K562 (cell line): Measurements from ENCODE around the gene ADGRL3. TPM values are rescaled to one million over a fixed set of nuclear protein-coding genes. Genes with fewer than 3 reads are reported as not detected.

Experiments used
- ATAC-seq: fragments of 200-7000 bp; cut with Tn5 transposase; 3 replicates; pipeline ENCODE4 v1.9.1; 2020; ENCODE audit warnings: moderate library complexity
- BruUV-seq: library from RNA; stranded (reverse); fragments of 400-500 nt; replicated peaks from 2 replicates; lab custom pipeline; 2021; lab: Mats Ljungman, UMichigan
- CTCF ChIA-PET: fragments of 300-600 bp; formaldehyde crosslinking; extraction: SDS; loops from one replicate; lab custom pipeline; 2021; ENCODE audit warnings: low intra/inter-chr PET ratio; lab: Yijun Ruan, JAX
- POLR2A ChIA-PET: fragments of 300-600, 350-650 bp; sonication (Branson Sonifier 250); formaldehyde crosslinking; extraction: SDS; loops from one replicate; lab custom pipeline; 2021; ENCODE audit warnings: antibody characterized with exemption, inconsistent platforms; lab: Yijun Ruan, JAX
- DNase-seq, 4 experiments: peaks; one replicate each; pipeline versions ENCODE4 v3.0.0 to v3.0.0-alpha.2; 2011 to 2018; ENCODE audit warnings: low spot score in 3 of 4, mixed read lengths in 3 of 4; ENCODE audit errors: extremely low read depth in 1 of 4
- FAIRE-seq: peaks from 2 replicates; lab custom pipeline; 2011; peaks lifted over from hg19 to GRCh38; lab: Jason Lieb, UNC
- H2AFZ ChIP-seq: 2 replicates; pipeline ENCODE4 v1.6.0; 2011; ENCODE audit warnings: low read depth, low read length, control low read depth, inconsistent platforms
- H3K27ac ChIP-seq: fragments of 200-600 bp; 3 replicates; pipeline ENCODE4 v1.8.0; 2011; ENCODE audit warnings: low read depth, mild to moderate bottlenecking, control low read depth, inconsistent platforms, low read length, moderate library complexity, mixed read lengths; ENCODE audit errors: extremely low read depth
- H3K27me3 ChIP-seq, 2 experiments: fragments of 300-600 bp in 1 of 2; 2 replicates in 1 of 2; 3 replicates in 1 of 2; pipeline versions ENCODE4 v1.6.0 to v1.8.0; 2011; ENCODE audit warnings: inconsistent platforms in 2 of 2, low read length in 2 of 2, mild to moderate bottlenecking in 1 of 2, mixed read lengths in 1 of 2, moderate library complexity in 1 of 2; ENCODE audit not compliant: control insufficient read depth in 2 of 2, insufficient read depth in 2 of 2
- H3K36me3 ChIP-seq: fragments of 300-600 bp; 3 replicates; pipeline ENCODE4 v1.8.0; 2011; ENCODE audit warnings: mild to moderate bottlenecking, low read length, inconsistent platforms; ENCODE audit not compliant: control insufficient read depth, insufficient read depth
- H3K4me1 ChIP-seq, 2 experiments: fragments of 200-600 bp in 1 of 2; replicated peaks in 1 of 2; 2 replicates in 1 of 2; 3 replicates in 1 of 2; pipeline versions ENCODE4 v1.5.1 to v1.8.0; 2011; ENCODE audit warnings: inconsistent platforms in 2 of 2, low read length in 2 of 2, mild to moderate bottlenecking in 1 of 2, mixed read lengths in 1 of 2, moderate library complexity in 1 of 2; ENCODE audit not compliant: control insufficient read depth in 2 of 2, insufficient read depth in 2 of 2
- H3K4me2 ChIP-seq: 2 replicates; pipeline ENCODE4 v1.6.1; 2011; ENCODE audit warnings: low read length, control low read depth, inconsistent platforms, mixed read lengths; ENCODE audit not compliant: insufficient read depth
- H3K4me3 ChIP-seq: fragments of 200-600 bp; sonication (generic), shearing (Covaris generic); 2 replicates; pipeline ENCODE4 v1.5.1; 2016; ENCODE audit warnings: control low read depth, inconsistent platforms
- H3K79me2 ChIP-seq: fragments of 200-600 bp; 3 replicates; pipeline ENCODE4 v1.8.0; 2011; ENCODE audit warnings: low read length, inconsistent platforms; ENCODE audit not compliant: control insufficient read depth, insufficient read depth
- H3K9ac ChIP-seq, 2 experiments: 2 replicates each; pipeline versions ENCODE4 v1.6.0 to v1.6.1; 2011; ENCODE audit warnings: low read depth in 2 of 2, low read length in 2 of 2, control low read depth in 1 of 2, inconsistent platforms in 1 of 2, mild to moderate bottlenecking in 1 of 2, mixed read lengths in 1 of 2; ENCODE audit not compliant: insufficient read depth in 1 of 2
- H3K9me1 ChIP-seq: one replicate; pipeline ENCODE4 v1.6.0; 2011; ENCODE audit warnings: inconsistent platforms, mild to moderate bottlenecking, low read length, moderate library complexity; ENCODE audit not compliant: control insufficient read depth, insufficient read depth
- H3K9me3 ChIP-seq: replicated peaks from 2 replicates; pipeline ENCODE4 v1.5.1; 2011; ENCODE audit warnings: low read depth, low read length, inconsistent platforms; ENCODE audit not compliant: control insufficient read depth, insufficient read depth
- H4K20me1 ChIP-seq: replicated peaks from 2 replicates; pipeline ENCODE4 v1.6.1; 2011; ENCODE audit warnings: low read length, inconsistent platforms, mixed read lengths; ENCODE audit not compliant: control insufficient read depth, insufficient read depth
- CBFA2T3 ChIP-seq: fragments of 450-650 bp; IDR thresholded peaks from 2 replicates; pipeline ENCODE4 v1.6.1; 2017
- HES1 ChIP-seq: fragments of 450-650 bp; IDR thresholded peaks from 2 replicates; pipeline ENCODE4 v1.6.1; 2016; ENCODE audit warnings: low read depth, mild to moderate bottlenecking, moderate library complexity
- IRF9 ChIP-seq: fragments of 450-650 bp; IDR thresholded peaks from 2 replicates; pipeline ENCODE4 v1.6.1; 2016; ENCODE audit warnings: missing biosample characterization, missing genetic modification characterization
- MBD1 ChIP-seq: fragments of 250-450 bp; sonication (Bioruptor Pico); IDR thresholded peaks from 2 replicates; pipeline ENCODE4 v1.8.0; 2022; ENCODE audit warnings: inconsistent platforms
- PBX2 ChIP-seq, 2 experiments: IDR thresholded peaks in 1 of 2; conservative IDR thresholded peaks in 1 of 2; 2 replicates each; pipeline ENCODE4 v1.6.1; 2016; ENCODE audit warnings: low read depth in 2 of 2, mild to moderate bottlenecking in 1 of 2, missing compliant biosample characterization in 1 of 2, missing genetic modification characterization in 1 of 2, moderate library complexity in 1 of 2
- SIX5 ChIP-seq, 2 experiments: IDR thresholded peaks; 2 replicates each; pipeline ENCODE4 v1.6.1; 2011; ENCODE audit warnings: low read length in 2 of 2, borderline replicate concordance in 1 of 2, low read depth in 1 of 2, mild to moderate bottlenecking in 1 of 2, moderate library complexity in 1 of 2; ENCODE audit not compliant: insufficient read depth in 1 of 2
- SMARCE1 ChIP-seq: fragments of 450-650 bp; IDR thresholded peaks from 2 replicates; pipeline ENCODE4 v1.7.1; 2016; ENCODE audit warnings: mild to moderate bottlenecking
- SUPT5H ChIP-seq: fragments of 450-650 bp; IDR thresholded peaks from 2 replicates; pipeline ENCODE4 v1.6.1; 2016
- TFE3 ChIP-seq: fragments of 450-650 bp; formaldehyde crosslinking; IDR thresholded peaks from 2 replicates; pipeline ENCODE4 v1.4.0; 2020; ENCODE audit warnings: mild to moderate bottlenecking, mixed read lengths
- THAP12 ChIP-seq: fragments of 250-450 bp; sonication (Bioruptor Pico); IDR thresholded peaks from 2 replicates; pipeline ENCODE4 v1.9.0; 2021; ENCODE audit warnings: mild to moderate bottlenecking, inconsistent platforms
- ZNF124 ChIP-seq: sonication (generic); formaldehyde crosslinking; IDR thresholded peaks from 2 replicates; pipeline ENCODE4 v1.8.1; 2022; ENCODE audit warnings: missing genetic modification reagents
- ZNF384 ChIP-seq: IDR thresholded peaks from 2 replicates; pipeline ENCODE4 v1.6.1; 2012; ENCODE audit warnings: low read depth, low read length, improper control_type of control experiment
- WGBS: fragments of 100-300 bp; shearing (Covaris generic); methylation state at CpG from one replicate; pipeline ENCODE4 v1.1.6; 2016; ENCODE audit warnings: low coverage, mixed read lengths; ENCODE audit not compliant: insufficient coverage; ENCODE audit errors: missing lambda C conversion rate; 5-methylcytosine and 5-hydroxymethylcytosine counted together
- in situ Hi-C: fragments of 300-500 bp; cut with MboI; formaldehyde crosslinking; loops from 4 replicates; pipeline ENCODE4 v1.15.0; 2018; ENCODE audit warnings: inconsistent platforms, mixed read lengths
- intact Hi-C: fragments of 100-400 bp; cut with micrococcal nuclease; formaldehyde crosslinking; loops from 2 replicates; pipeline ENCODE4 v1.14.2; 2022
- polyA plus RNA-seq, 8 experiments: library from polyadenylated mRNA; depleted of rRNA in 4 of 8; stranded (reverse) in 5 of 8; unstranded in 3 of 8; fragments of >200 nt; fragmentation: Nextera tagmentation in 2 of 8; fragmentation: Illumina TruSeq in 1 of 8; extraction: Ambion mirVana in 2 of 8; extraction: Trizol in 1 of 8; gene quantifications; 2 replicates each; pipeline versions ENCODE4 v1.2.1 to v1.2.3, GENCODE V29; 2011 to 2014; ENCODE audit warnings: inconsistent platforms in 1 of 8, missing spikeins in 1 of 8
- total RNA-seq, 7 experiments: library from RNA; depleted of rRNA in 6 of 7; stranded (reverse); fragments of >200 nt in 6 of 7; fragmentation: Illumina TruSeq in 2 of 7; extraction: Trizol in 2 of 7; gene quantifications; 2 replicates each; pipeline versions ENCODE4 v1.2.1 to v1.2.3, GENCODE V29; 2011 to 2021; ENCODE audit warnings: low replicate concordance in 1 of 7

ADGRL3 gene
- total and polyA plus RNA-seq, 9 of the 15 experiments (the other 6 are each of a cell fraction or from before 2014, with no cell fraction given) = 0.03 to 0.14 (median 0.04) TPM; not detected in 2

- Histone ChIP-seq H3K36me3 (no peaks in the 10 kb centered on the region), H3K27me3 (no peaks in the 10 kb centered on the region), H3K4me2 (no peak overlapping the region), H3K9me3 (no peaks in the 10 kb centered on the region), H3K9ac (no peak overlapping the region), H3K4me3 (no peak overlapping the region), H4K20me1 (no peaks in the 10 kb centered on the region), H2AFZ (no peak overlapping the region), H3K4me1 (no peaks in the 10 kb centered on the region), H3K27ac (no peak overlapping the region), H3K79me2 (no peaks in the 10 kb centered on the region), H3K9me1 (no peaks in the 10 kb centered on the region)
- 0% methylated on average over 1 of the region's 1 CpG for WGBS
- FAIRE-seq (no peak), ATAC-seq (no peak), DNase-seq (no peak)
- ChIA-PET CTCF (no interaction called here), POLR2A (interaction anchor here (0.6 kb wide), 1 partner anchor 18 kb away, joined by 3 read pairs; no protein-coding TSS in a partner anchor)
- BruUV-seq = no TSS peak
- intact Hi-C loops = no loop called here
- in situ Hi-C loops = no loop called here
- TF ChIP-seq SMARCE1 = no peak
- TF ChIP-seq THAP12 = no peak
- TF ChIP-seq SIX5 (IDR thresholded peaks at IDR 0.05; ENCODE audit: borderline replicate concordance in 1 of 2, insufficient read depth in 1 of 2, low read depth in 1 of 2, low read length in 2 of 2) = no peak
- TF ChIP-seq CBFA2T3 = no peak
- no peak for TF ChIP-seq HES1
- TF ChIP-seq ZNF384 = no peak
- TF ChIP-seq IRF9 (tag) = no peak
- no peak for TF ChIP-seq TFE3
- TF ChIP-seq PBX2 (CRISPR knock-in tag; IDR thresholded peaks at IDR 0.05; ENCODE audit: low read depth) = no peak
- no peak for TF ChIP-seq PBX2 (tag; conservative IDR thresholded peaks at IDR 0.05; ENCODE audit: low read depth)
- no peak for TF ChIP-seq ZNF124 (CRISPR knock-in tag)
- no peak for TF ChIP-seq SUPT5H
- no peak for TF ChIP-seq MBD1 (CRISPR knock-in tag)
These were observed 301.7 kb downstream of the ADGRL3 start for GRCh38 chr4:61501812-61502211.
